BE2C (cell line): Measurements from ENCODE around the gene TLE4.

ENCODE experiments used
- DNase-seq: peaks from one replicate; pipeline ENCODE4 v3.0.0-alpha.2; 2020
- H3K27me3 ChIP-seq: fragments of 250-450 bp; sonication (Bioruptor Pico); 2 replicates; pipeline ENCODE4 v1.5.1; 2020; ENCODE audit warnings: mild to moderate bottlenecking
- H3K36me3 ChIP-seq: fragments of 250-450 bp; sonication (Bioruptor Pico); 2 replicates; pipeline ENCODE4 v1.5.1; 2020; ENCODE audit warnings: mild to moderate bottlenecking
- H3K4me1 ChIP-seq: fragments of 250-450 bp; sonication (Bioruptor Pico); 2 replicates; pipeline ENCODE4 v1.5.1; 2020
- H3K4me3 ChIP-seq: 2 replicates; pipeline ENCODE4 v1.5.1; 2011; ENCODE audit warnings: low read depth, low read length
- H3K9me3 ChIP-seq: fragments of 250-450 bp; sonication (Bioruptor Pico); 2 replicates; pipeline ENCODE4 v1.5.1; 2020
- TF ChIP-seq, protein P1 (sequence below): IDR thresholded peaks from 2 replicates; pipeline ENCODE4 v1.5.1; 2012; ENCODE audit warnings: mild to moderate bottlenecking, low read depth, low read length

The TLE4 gene

DNA sequence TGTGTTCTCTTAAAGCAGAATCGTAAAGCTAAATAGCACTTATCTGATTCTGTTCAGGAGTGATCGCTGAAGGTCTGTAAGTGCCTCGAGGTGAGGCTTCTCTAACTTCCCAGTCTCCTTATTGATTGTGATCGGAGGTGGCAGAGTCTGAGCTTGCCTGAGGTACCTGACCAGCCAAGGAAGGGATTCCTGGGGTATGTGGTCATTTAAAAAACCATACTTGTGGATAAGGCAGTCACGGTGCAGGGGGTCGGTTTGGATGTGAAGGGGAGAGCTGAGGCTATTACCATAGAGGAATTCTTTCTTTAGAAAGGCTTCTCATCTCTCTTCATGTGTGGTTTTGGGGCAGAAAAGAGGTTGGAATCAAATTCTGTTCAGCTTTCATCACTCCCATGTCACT lies 193.7 kb downstream of the TLE4 start:
- Histone ChIP-seq H3K4me1 (peaks cover 3% of the 10 kb centered on the region), H3K4me3 (no peak overlapping the region)

DNA sequence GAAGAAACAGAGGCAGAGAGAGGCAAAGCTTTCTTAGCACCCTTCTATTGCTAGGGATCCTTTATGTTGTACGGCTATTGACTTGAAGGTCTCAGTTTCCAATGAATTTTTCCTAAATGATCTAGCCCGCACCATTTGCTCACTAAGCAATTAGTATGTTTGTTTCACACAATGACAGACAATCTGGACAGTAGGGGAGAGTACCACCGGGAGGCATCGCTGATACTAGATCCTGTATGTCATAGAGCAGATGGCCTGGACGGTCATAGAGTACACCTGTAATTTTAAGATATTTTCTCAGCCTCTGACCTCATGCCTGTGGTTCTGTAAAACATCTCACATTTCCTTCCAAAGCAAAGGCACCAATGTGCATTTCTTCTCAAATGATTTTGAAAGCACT lies 194.3 kb downstream of the TLE4 start:
- Histone ChIP-seq H3K27me3 (no peaks in the 10 kb centered on the region), H3K4me1 (peaks cover 3% of the 10 kb centered on the region), H3K36me3 (no peaks in the 10 kb centered on the region), H3K4me3 (no peak overlapping the region), H3K9me3 (no peaks in the 10 kb centered on the region)
- TF ChIP-seq, protein P1, sequence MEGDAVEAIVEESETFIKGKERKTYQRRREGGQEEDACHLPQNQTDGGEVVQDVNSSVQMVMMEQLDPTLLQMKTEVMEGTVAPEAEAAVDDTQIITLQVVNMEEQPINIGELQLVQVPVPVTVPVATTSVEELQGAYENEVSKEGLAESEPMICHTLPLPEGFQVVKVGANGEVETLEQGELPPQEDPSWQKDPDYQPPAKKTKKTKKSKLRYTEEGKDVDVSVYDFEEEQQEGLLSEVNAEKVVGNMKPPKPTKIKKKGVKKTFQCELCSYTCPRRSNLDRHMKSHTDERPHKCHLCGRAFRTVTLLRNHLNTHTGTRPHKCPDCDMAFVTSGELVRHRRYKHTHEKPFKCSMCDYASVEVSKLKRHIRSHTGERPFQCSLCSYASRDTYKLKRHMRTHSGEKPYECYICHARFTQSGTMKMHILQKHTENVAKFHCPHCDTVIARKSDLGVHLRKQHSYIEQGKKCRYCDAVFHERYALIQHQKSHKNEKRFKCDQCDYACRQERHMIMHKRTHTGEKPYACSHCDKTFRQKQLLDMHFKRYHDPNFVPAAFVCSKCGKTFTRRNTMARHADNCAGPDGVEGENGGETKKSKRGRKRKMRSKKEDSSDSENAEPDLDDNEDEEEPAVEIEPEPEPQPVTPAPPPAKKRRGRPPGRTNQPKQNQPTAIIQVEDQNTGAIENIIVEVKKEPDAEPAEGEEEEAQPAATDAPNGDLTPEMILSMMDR, result no peak
- no peak for DNase-seq

More for the DNA sequence above, 193.7 kb downstream of the TLE4 start:
- no peak for DNase-seq
- TF ChIP-seq, protein P1, result no peak
- no peaks in the 10 kb centered on the region for H3K36me3 ChIP-seq
- H3K27me3 ChIP-seq, result no peaks in the 10 kb centered on the region
- H3K9me3 ChIP-seq, result no peaks in the 10 kb centered on the region

DNA sequence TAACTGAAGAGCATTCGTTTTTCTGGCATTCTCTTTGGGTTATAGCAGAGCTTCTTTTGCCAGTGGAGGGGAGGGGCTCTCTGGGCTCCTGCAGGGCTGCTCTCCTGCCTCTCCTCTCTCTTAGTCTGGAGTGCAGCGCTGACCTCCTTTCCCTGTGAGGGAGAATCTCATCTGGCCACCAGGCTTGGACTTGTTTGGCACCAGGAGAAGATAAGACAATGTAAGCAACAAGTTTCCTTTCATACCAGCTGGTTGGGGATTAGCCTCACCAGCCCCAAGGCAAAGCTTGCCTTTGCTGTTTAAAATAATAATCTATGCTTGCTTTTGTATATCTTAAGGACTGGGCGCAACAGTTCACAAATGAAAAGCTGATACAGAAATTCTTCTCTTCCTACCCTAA lies 196.4 kb downstream of the TLE4 start:
- Histone ChIP-seq H3K36me3 (no peaks in the 10 kb centered on the region), H3K27me3 (no peaks in the 10 kb centered on the region), H3K9me3 (no peaks in the 10 kb centered on the region), H3K4me3 (no peak overlapping the region), H3K4me1 (peaks cover 3% of the 10 kb centered on the region)
- TF ChIP-seq, protein P1, result no peak
- DNase-seq, result peak; percentile 13

DNA sequence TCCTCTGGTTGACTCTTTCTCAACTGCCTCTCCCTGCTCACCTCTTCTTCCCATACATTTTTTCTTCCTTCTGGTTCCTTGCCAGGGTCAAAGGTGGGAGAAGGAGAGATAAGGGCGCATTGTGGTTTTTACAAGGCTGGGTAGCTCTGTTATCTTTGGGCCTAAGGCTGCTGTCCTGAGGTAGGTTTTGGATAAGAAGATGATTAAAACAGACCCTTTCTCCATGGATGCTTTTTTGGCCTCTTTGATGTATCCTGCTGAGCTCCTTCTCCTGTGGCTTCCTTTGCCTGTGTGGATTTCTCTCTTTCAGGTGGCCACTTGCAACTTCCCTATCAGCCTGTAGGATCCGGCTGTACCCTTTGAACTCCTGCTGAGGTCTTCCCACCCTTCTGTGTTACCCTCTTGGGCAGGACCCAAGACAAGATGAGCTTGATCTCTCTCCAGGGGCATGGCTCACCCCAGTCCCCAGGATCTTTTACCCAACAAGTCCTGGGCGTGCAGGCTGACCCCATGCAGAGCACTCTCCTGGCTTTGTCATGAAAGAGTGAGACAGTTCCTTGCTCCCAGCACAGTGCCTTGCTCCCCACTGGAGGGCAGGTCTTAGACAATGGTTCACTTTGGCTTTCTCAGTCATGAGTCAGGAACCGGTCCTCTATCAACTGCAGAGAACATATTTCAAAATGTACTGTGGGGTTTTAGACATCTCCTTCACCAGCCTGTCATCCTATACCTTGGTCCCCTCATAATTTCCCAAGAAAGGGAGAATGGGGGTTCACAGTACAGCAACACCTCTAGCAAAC lies 197.9 kb downstream of the TLE4 start:
- Histone ChIP-seq H3K4me1 (no peaks in the 10 kb centered on the region; the same call in 1 of the 2 replicates), H3K4me3 (no peak overlapping the region), H3K9me3 (no peaks in the 10 kb centered on the region), H3K27me3 (no peaks in the 10 kb centered on the region), H3K36me3 (no peaks in the 10 kb centered on the region)
- no peak for DNase-seq
- TF ChIP-seq, protein P1, result no peak

DNA sequence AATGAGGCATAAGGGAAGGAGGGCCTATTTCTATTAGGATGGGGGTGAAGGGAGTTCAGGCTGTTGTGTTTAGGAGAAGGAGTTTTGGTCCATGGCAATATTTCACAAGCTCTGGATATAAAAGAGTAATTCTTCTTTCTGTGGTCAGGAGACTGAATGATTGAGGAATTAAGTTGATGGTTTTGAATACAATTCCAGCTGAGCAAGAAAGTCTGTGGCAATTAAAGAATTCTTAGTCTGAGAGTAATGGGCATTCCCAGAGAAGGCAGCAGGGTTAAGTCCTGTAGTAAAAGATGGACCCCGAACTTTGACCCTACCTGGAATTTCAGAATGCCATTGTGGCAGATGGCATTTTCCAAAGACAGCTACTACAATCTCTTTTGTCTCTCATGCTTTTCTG lies 202.6 kb downstream of the TLE4 start:
- Histone ChIP-seq H3K4me3 (no peak overlapping the region), H3K36me3 (no peaks in the 10 kb centered on the region), H3K9me3 (no peaks in the 10 kb centered on the region), H3K27me3 (no peaks in the 10 kb centered on the region), H3K4me1 (no peaks in the 10 kb centered on the region)
- TF ChIP-seq, protein P1, result no peak
- no peak for DNase-seq
